ENCODE results near the gene KIR3DL3. TPM values are rescaled to one million over a fixed set of nuclear protein-coding genes. Genes with fewer than 3 reads are reported as not detected.
"Not testable (repeated sequence)": the region's sequence is repeated elsewhere in the genome, so short reads cannot be mapped to it uniquely, and the experiment has no call there.

The KIR3DL3 gene
- total and polyA plus RNA-seq, 7 experiments from 2014 or later = not detected

DNA sequence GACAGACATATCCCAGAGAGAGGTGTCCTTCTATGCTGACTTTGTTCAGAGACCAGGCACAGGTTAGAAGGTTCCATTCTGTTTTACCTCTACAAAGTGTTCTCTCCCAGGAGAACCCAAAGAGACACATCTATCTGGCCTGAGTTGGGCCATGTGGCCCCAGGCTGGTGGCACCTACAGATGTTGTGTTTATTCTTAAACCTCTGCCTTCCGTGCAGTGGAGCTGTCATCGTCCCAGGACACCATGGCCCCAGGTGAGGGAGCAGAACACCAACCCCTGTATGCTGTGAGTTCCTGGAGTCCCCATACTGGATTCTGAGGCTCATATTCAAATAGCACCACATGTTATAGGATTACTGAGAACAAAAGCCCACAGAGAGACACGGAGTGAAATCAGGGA, 3.9 kb downstream of the KIR3DL3 start:
- POLR2A ChIA-PET = no interaction called here
- Mint-ChIP-seq H3K36me3 (peaks cover 0 to 4% (median 0%) of the 10 kb centered on the region in 5 donors), H3K27me3 (peaks cover 0 to 47% (median 37%) of the 10 kb centered on the region in 5 donors), H3K9me3 (peaks cover under 1 to 28% (median 10%) of the 10 kb centered on the region in 11 donors), H3K4me3 (no peak overlapping the region), H3K27ac (peak overlapping the region in 1 of 9 donors; percentile 18), H3K4me1 (peaks cover 0 to 8% (median 0%) of the 10 kb centered on the region in 7 donors)
- Histone ChIP-seq H3K36me3 (ENCODE audit: control insufficient read depth in 2 of 3, insufficient read depth in 3 of 3, low read length in 3 of 3) (no peaks in the 10 kb centered on the region), H3K4me1 (ENCODE audit: control insufficient read depth in 2 of 2, insufficient read depth in 2 of 2, low read length in 2 of 2) (no peaks in the 10 kb centered on the region), H3K27me3 (ENCODE audit: control insufficient read depth in 2 of 2, insufficient read depth in 2 of 2, low read length in 2 of 2) (no peaks in the 10 kb centered on the region), H3K9me3 (ENCODE audit: control insufficient read depth in 2 of 3, low read length in 3 of 3) (no peaks in the 10 kb centered on the region), H3K27ac (ENCODE audit: low read depth, low read length) (no peak overlapping the region), H3K4me3 (ENCODE audit: low read length) (no peak overlapping the region)
- ATAC-seq = no peak
- CTCF ChIA-PET = no interaction called here
- intact Hi-C loops (cut with micrococcal nuclease) = no loop called here
- DNase-seq = no peak

DNA sequence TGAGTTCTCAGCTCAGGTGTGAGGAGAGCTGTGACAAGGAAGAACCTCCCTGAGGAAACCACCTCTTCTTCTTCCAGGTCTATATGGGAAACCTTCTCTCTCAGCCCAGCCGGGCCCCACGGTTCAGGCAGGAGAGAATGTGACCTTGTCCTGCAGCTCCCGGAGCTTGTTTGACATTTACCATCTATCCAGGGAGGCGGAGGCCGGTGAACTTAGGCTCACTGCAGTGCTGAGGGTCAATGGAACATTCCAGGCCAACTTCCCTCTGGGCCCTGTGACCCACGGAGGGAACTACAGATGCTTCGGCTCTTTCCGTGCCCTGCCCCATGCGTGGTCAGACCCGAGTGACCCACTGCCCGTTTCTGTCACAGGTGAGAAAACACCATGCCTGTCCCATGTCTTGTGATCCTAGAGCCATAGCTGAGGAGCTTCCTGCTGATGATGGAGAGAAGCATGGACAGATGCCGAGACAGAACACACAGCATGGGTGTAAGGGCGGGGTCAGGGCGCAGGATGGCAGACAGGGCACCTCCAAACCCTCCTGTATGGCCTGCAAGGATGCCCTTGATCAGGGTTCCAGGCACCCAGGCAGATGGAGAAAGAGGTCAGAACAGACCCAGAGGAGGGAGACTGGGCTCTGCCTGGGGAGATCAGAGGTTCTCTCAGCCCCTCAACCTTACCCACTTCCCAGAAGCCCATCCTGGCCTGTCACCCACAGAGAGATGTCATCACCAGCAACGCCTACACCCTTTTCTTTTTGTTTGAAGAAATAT, 5.4 kb downstream of the KIR3DL3 start:
- no peaks in the 10 kb centered on the region for H3K36me3 ChIP-seq (ENCODE audit: control insufficient read depth in 2 of 3, insufficient read depth in 3 of 3, low read length in 3 of 3)
- H3K27me3 Mint-ChIP-seq = peaks cover 0 to 54% (median 37%) of the 10 kb centered on the region in 5 donors
- no peak overlapping the region for H3K4me3 ChIP-seq (ENCODE audit: low read length)
- H3K27me3 ChIP-seq (ENCODE audit: control insufficient read depth in 2 of 2, insufficient read depth in 2 of 2, low read length in 2 of 2) = no peaks in the 10 kb centered on the region
- H3K4me1 Mint-ChIP-seq = peaks cover 0 to 8% (median 0%) of the 10 kb centered on the region in 7 donors
- H3K4me3 Mint-ChIP-seq = no peak overlapping the region
- intact Hi-C loops (cut with micrococcal nuclease) = no loop called here
- ATAC-seq = no peak
- H3K27ac Mint-ChIP-seq = no peak overlapping the region
- H3K36me3 Mint-ChIP-seq = peaks cover 0 to 8% (median 3%) of the 10 kb centered on the region in 5 donors
- H3K27ac ChIP-seq (ENCODE audit: low read depth, low read length) = no peak overlapping the region
- no peaks in the 10 kb centered on the region for H3K4me1 ChIP-seq (ENCODE audit: control insufficient read depth in 2 of 2, insufficient read depth in 2 of 2, low read length in 2 of 2)
- ChIA-PET CTCF (no interaction called here), POLR2A (no interaction called here)
- peaks cover 0 to 35% (median 10%) of the 10 kb centered on the region in 11 donors for H3K9me3 Mint-ChIP-seq
- DNase-seq = no peak
- H3K9me3 ChIP-seq (ENCODE audit: control insufficient read depth in 2 of 3, low read length in 3 of 3) = no peaks in the 10 kb centered on the region

DNA sequence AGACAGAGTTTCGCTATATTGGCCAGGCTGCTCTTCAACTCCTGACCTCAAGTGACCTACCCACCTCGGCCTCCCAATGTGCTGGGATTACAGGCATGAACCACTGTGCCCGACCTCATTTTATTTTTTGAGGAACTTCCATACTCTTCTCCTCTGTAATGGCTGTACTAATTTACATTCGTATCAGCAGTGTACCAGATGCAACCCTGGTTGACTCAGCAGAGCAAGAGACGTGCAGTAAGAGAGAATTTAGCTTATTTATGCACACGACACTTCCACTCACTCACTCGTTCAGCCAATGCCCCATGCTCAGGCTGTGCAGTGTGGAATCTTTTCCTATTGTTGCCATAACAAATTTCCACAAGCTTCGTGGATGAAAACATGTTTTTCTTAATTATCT, 6.9 kb downstream of the KIR3DL3 start:
- Mint-ChIP-seq H3K4me3 (no peak overlapping the region), H3K27me3 (peaks cover 0 to 50% (median 33%) of the 10 kb centered on the region in 5 donors), H3K4me1 (peaks cover 0 to 8% (median 0%) of the 10 kb centered on the region in 7 donors), H3K36me3 (peaks cover 0 to 8% (median 3%) of the 10 kb centered on the region in 5 donors), H3K27ac (no peak overlapping the region), H3K9me3 (peaks cover 0 to 40% (median 11%) of the 10 kb centered on the region in 11 donors)
- intact Hi-C loops (cut with micrococcal nuclease) = no loop called here
- H3K4me1 ChIP-seq (ENCODE audit: control insufficient read depth in 2 of 2, insufficient read depth in 2 of 2, low read length in 2 of 2) = no peaks in the 10 kb centered on the region
- H3K4me3 ChIP-seq (ENCODE audit: low read length) = no peak overlapping the region
- no peak overlapping the region for H3K27ac ChIP-seq (ENCODE audit: low read depth, low read length)
- no peaks in the 10 kb centered on the region for H3K36me3 ChIP-seq (ENCODE audit: control insufficient read depth in 2 of 3, insufficient read depth in 3 of 3, low read length in 3 of 3)
- no peaks in the 10 kb centered on the region for H3K9me3 ChIP-seq (ENCODE audit: control insufficient read depth in 2 of 3, low read length in 3 of 3)
- DNase-seq (no peak), ATAC-seq (no peak)
- ChIA-PET POLR2A (no interaction called here), CTCF (no interaction called here)
- H3K27me3 ChIP-seq (ENCODE audit: control insufficient read depth in 2 of 2, insufficient read depth in 2 of 2, low read length in 2 of 2) = no peaks in the 10 kb centered on the region

DNA sequence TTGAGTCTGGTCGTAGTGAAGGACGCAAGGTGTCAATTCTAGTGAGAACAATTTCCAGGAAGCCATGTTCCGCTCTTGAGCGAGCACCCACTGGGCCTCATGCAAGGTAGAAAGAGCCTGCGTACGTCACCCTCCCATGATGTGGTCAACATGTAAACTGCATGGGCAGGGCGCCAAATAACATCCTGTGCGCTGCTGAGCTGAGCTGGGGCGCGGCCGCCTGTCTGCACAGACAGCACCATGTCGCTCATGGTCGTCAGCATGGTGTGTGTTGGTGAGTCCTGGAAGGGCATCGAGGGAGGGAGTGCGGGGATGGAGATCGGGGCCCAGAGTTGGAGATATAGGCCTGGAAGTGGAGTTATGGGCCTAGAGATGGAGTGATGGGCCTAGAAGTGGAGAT, 14.1 kb downstream of the KIR3DL3 start, which contains the start of gene KIR2DL3:
Gene KIR2DL3, plus strand, starts transcription at position 208 of the 400 bp plus-strand sequence. Its CDS starts 33 bp downstream, at position 241.
- H3K4me3 Mint-ChIP-seq; H3K4me1 Mint-ChIP-seq; H3K27me3 ChIP-seq (ENCODE audit: control insufficient read depth in 2 of 2, insufficient read depth in 2 of 2, low read length in 2 of 2); DNase-seq; H3K27ac Mint-ChIP-seq; H3K4me3 ChIP-seq (ENCODE audit: low read length); CTCF ChIA-PET; intact Hi-C loops (cut with micrococcal nuclease); POLR2A ChIA-PET; H3K36me3 ChIP-seq (ENCODE audit: control insufficient read depth in 2 of 3, insufficient read depth in 3 of 3, low read length in 3 of 3); H3K27ac ChIP-seq (ENCODE audit: low read depth, low read length); H3K9me3 ChIP-seq (ENCODE audit: control insufficient read depth in 2 of 3, low read length in 3 of 3); ATAC-seq; H3K4me1 ChIP-seq (ENCODE audit: control insufficient read depth in 2 of 2, insufficient read depth in 2 of 2, low read length in 2 of 2): not testable (repeated sequence)
- peaks cover 0 to 31% (median 8%) of the 10 kb centered on the region in 11 donors for H3K9me3 Mint-ChIP-seq
- peaks cover 0 to 47% (median 24%) of the 10 kb centered on the region in 5 donors for H3K27me3 Mint-ChIP-seq
- H3K36me3 Mint-ChIP-seq = peaks cover 0 to 11% (median 0%) of the 10 kb centered on the region in 5 donors

DNA sequence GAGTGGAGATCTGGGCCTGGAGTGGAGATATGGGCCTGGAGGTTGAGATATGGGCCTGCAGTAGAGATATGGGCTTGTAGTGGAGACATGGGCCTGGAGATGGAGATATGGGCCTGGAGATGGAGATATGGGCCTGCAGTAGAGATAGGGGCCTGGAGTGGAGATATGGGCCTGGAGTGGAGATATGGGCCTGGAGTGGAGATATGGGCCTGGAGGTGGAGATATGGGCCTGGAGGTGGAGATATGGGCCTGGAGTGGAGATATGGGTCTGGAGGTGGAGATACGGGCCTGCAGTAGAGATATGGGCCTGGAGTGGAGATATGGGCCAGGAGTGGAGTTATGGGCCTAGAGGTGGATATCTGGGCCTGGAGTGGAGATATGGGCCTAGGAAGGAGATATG, 14.5 kb downstream of the KIR3DL3 start:
- no peaks in the 10 kb centered on the region for H3K4me1 ChIP-seq (ENCODE audit: control insufficient read depth in 2 of 2, insufficient read depth in 2 of 2, low read length in 2 of 2)
- H3K27ac Mint-ChIP-seq = no peak overlapping the region
- POLR2A ChIA-PET = no interaction called here
- peaks cover 0 to 44% (median 21%) of the 10 kb centered on the region in 5 donors for H3K27me3 Mint-ChIP-seq
- no peaks in the 10 kb centered on the region for H3K27me3 ChIP-seq (ENCODE audit: control insufficient read depth in 2 of 2, insufficient read depth in 2 of 2, low read length in 2 of 2)
- H3K9me3 ChIP-seq (ENCODE audit: control insufficient read depth in 2 of 3, low read length in 3 of 3) = no peaks in the 10 kb centered on the region
- ATAC-seq = no peak
- no peak overlapping the region for H3K27ac ChIP-seq (ENCODE audit: low read depth, low read length)
- CTCF ChIA-PET = no interaction called here
- H3K36me3 ChIP-seq (ENCODE audit: control insufficient read depth in 2 of 3, insufficient read depth in 3 of 3, low read length in 3 of 3) = no peaks in the 10 kb centered on the region
- no peak overlapping the region for H3K4me3 ChIP-seq (ENCODE audit: low read length)
- peaks cover 0 to 29% (median 6%) of the 10 kb centered on the region in 11 donors for H3K9me3 Mint-ChIP-seq
- peaks cover 0 to 11% (median 0%) of the 10 kb centered on the region in 5 donors for H3K36me3 Mint-ChIP-seq
- intact Hi-C loops (cut with micrococcal nuclease) = no loop called here
- H3K4me3 Mint-ChIP-seq = no peak overlapping the region
- peaks cover 0 to 5% (median 0%) of the 10 kb centered on the region in 7 donors for H3K4me1 Mint-ChIP-seq
- DNase-seq = no peak

DNA sequence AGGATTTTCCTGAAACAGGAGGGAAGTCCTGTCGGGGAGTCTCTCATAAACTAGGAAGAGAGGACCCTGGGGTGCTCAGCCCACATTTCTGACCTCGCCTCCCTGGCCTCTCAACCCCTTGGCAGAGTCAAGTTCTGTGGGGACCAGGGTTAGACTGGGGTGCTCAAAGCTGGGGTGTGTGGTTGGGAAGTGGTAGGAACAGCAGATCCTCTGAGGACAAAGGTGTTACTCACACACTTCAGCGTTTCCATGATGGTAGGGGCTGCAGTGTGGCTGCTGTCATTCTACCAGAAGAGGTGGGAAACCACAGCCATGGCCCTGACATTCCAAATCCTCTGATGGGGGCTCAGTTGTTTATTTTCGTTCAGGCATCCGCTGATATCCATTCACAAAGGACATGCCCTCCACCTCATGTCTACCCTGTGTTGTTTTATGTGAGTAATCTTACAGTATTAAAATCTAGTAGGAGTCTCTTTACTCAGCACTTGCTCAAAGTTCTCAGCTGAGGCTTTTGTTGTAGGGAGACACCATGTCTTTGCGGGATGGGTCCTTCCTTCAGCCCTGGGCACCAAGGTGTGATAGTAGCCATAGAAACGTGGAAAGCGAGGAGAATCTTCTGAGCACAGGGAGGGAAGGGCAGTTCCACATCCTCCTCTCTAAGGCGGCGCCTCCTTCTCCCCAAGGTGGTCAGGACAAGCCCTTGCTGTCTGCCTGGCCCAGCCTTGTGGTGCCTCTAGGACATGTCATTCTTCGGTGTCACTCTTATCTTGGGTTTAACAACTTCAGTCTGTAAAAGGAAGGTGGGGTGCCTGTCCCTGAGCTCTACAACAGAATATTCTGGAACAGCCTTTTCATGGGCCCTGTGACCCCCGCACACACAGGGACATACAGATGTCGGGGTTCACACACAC, 15.6 kb downstream of the KIR3DL3 start:
- H3K4me1 ChIP-seq (ENCODE audit: control insufficient read depth in 2 of 2, insufficient read depth in 2 of 2, low read length in 2 of 2) = no peaks in the 10 kb centered on the region
- H3K9me3 Mint-ChIP-seq = peaks cover 0 to 25% (median 1%) of the 10 kb centered on the region in 11 donors
- no peak for ATAC-seq
- peaks cover 0 to 5% (median 0%) of the 10 kb centered on the region in 7 donors for H3K4me1 Mint-ChIP-seq
- H3K27ac Mint-ChIP-seq = no peak overlapping the region
- no peak overlapping the region for H3K27ac ChIP-seq (ENCODE audit: low read depth, low read length)
- no peak overlapping the region for H3K4me3 ChIP-seq (ENCODE audit: low read length)
- H3K9me3 ChIP-seq (ENCODE audit: control insufficient read depth in 2 of 3, low read length in 3 of 3) = no peaks in the 10 kb centered on the region
- H3K36me3 Mint-ChIP-seq = peaks cover 0 to 3% (median 0%) of the 10 kb centered on the region in 5 donors
- intact Hi-C loops (cut with micrococcal nuclease) = no loop called here
- H3K27me3 ChIP-seq (ENCODE audit: control insufficient read depth in 2 of 2, insufficient read depth in 2 of 2, low read length in 2 of 2) = no peaks in the 10 kb centered on the region
- no peak for DNase-seq
- peaks cover 0 to 36% (median 16%) of the 10 kb centered on the region in 5 donors for H3K27me3 Mint-ChIP-seq
- no peak overlapping the region for H3K4me3 Mint-ChIP-seq
- H3K36me3 ChIP-seq (ENCODE audit: control insufficient read depth in 2 of 3, insufficient read depth in 3 of 3, low read length in 3 of 3) = no peaks in the 10 kb centered on the region
- ChIA-PET POLR2A (no interaction called here), CTCF (no interaction called here)
